Heart left ventricle (tissue), 16 donors: Measurements from ENCODE around the gene VAMP5. TPM values are rescaled to one million over a fixed set of nuclear protein-coding genes. Genes with fewer than 3 reads are reported as not detected.
A peak's percentile ranks its signal among the peaks of the same experiment; 100 is the strongest.

Source experiments
- ATAC-seq, 4 donors: fragments of 200-7000 bp; cut with Tn5 transposase; one replicate each; pipeline ENCODE4 v1.9.1; 2020 to 2022; ENCODE audit warnings: moderate library complexity in 4 of 4, mild to moderate bottlenecking in 3 of 4, moderate number of reproducible peaks in 1 of 4
- DNase-seq, 5 donors: peaks; one replicate each; pipeline ENCODE4 v3.0.0-alpha.2; 2020
- H3K27ac ChIP-seq, 12 donors: fragments of 200-600 bp; sonication (generic) in 4 of 12; one replicate each; pipeline versions ENCODE4 v1.5.0 to v1.8.0; 2016 to 2022; ENCODE audit warnings: mild to moderate bottlenecking in 2 of 12
- H3K27me3 ChIP-seq, 9 donors: fragments of 200-600 bp; sonication (generic) in 2 of 9; one replicate each; pipeline versions ENCODE4 v1.5.1 to v1.8.0; 2016 to 2022; ENCODE audit warnings: mild to moderate bottlenecking in 3 of 9
- H3K36me3 ChIP-seq, 9 donors: fragments of 200-600 bp; sonication (generic) in 2 of 9; one replicate each; pipeline versions ENCODE4 v1.5.0 to v1.8.0; 2018 to 2022; ENCODE audit warnings: mild to moderate bottlenecking in 2 of 9
- H3K4me1 ChIP-seq, 12 donors: fragments of 200-600 bp; sonication (generic) in 4 of 12; one replicate each; pipeline versions ENCODE4 v1.5.0 to v1.8.0; 2016 to 2022; ENCODE audit warnings: mild to moderate bottlenecking in 3 of 12
- H3K4me3 ChIP-seq, 12 donors: fragments of 200-600 bp; sonication (generic) in 4 of 12; one replicate each; pipeline versions ENCODE4 v1.5.0 to v1.8.0; 2017 to 2022; ENCODE audit warnings: mild to moderate bottlenecking in 9 of 12, moderate library complexity in 4 of 12
- H3K9me3 ChIP-seq, 12 donors: fragments of 200-600 bp; sonication (generic) in 4 of 12; one replicate each; pipeline versions ENCODE4 v1.5.0 to v1.8.0; 2016 to 2022; ENCODE audit warnings: mild to moderate bottlenecking in 1 of 12
- CTCF ChIP-seq, 12 donors: fragments of 200-600 bp; sonication (generic) in 4 of 12; IDR thresholded peaks; one replicate each; pipeline versions ENCODE4 v1.5.0 to v1.8.0; 2018 to 2022; ENCODE audit warnings: antibody characterized with exemption in 12 of 12, mild to moderate bottlenecking in 5 of 12
- POLR2A ChIP-seq, 2 donors: fragments of 450-650 bp; IDR thresholded peaks; one replicate each; pipeline ENCODE4 v1.6.1; 2017; ENCODE audit warnings: antibody characterized with exemption in 2 of 2, mild to moderate bottlenecking in 2 of 2, moderate library complexity in 2 of 2
- WGBS, 4 donors: extraction: QIAGEN DNeasy Blood & Tissue Kit in 2 of 4; methylation state at CpG; one replicate each; pipeline versions ENCODE4 v1.1.5 to v1.1.7; 2013 to 2018; 5-methylcytosine and 5-hydroxymethylcytosine counted together
- intact Hi-C, 10 donors: fragments of 100-400 bp; cut with DNase I; formaldehyde crosslinking; loops; one replicate each; pipeline versions ENCODE4 v1.11.1 to v1.14.2; 2022
- polyA plus RNA-seq, 2 donors: library from polyadenylated mRNA; stranded (reverse); fragments of 200-250 nt; gene quantifications; one replicate each; pipeline ENCODE4 v1.2.3, GENCODE V29; 2013
- total RNA-seq, 9 donors: library from RNA; depleted of rRNA in 2 of 9; stranded (reverse); fragments of >200 nt in 2 of 9; fragmentation: NEBNext Ultra II Directional in 3 of 9; extraction: Animal tissue kit (Norgen Biotek cat#: 25700) in 3 of 9; gene quantifications; one replicate each; pipeline versions ENCODE4 v1.1.0 to v1.2.4, GENCODE V29; 2016 to 2023
- donor health status: ischemic (EF 13 %, LVEDD 7.1; RV severe dilation, severe dysfunction).
- donor health status: healthy with polysubstance abuse.
- donor health status: DM: no; HTN: yes; CAD: no.
- donor health status: DM: no; HTN: no; CAD: no.
- donor health status: ischemic (EF 25% LVEDD 6.9; RV normal size, moderate dysfunction).
- donor health status: ischemic (EF 25% LVEDD 5.7; RV mildly dilated, moderate dysfunction).
- donor health status: healthy.
- donor health status: DM: yes; HTN: yes; CAD: no.
- donor health status: ischemic (EF 35%, LVEDD 5.7; RV mildly dilated, moderate dysfunction).
- donor health status: nonischemic (EF 11% LVEDD 7.7; RV severe dilation, severe dysfunction).
- donor health status: DM: yes; HTN: yes; CAD: no.
- donor health status: PGD.
- donor health status: ischemic (EF 29% LVEDD 5.4; RV normal size, mild dysfunction).
- donor health status: nonischemic (EF 23%, LVEDD 6.1; RV moderate dilation, normal function).

The VAMP5 gene
- total and polyA plus RNA-seq, 11 donors = 21.0 to 186 (median 45.2) TPM

DNA sequence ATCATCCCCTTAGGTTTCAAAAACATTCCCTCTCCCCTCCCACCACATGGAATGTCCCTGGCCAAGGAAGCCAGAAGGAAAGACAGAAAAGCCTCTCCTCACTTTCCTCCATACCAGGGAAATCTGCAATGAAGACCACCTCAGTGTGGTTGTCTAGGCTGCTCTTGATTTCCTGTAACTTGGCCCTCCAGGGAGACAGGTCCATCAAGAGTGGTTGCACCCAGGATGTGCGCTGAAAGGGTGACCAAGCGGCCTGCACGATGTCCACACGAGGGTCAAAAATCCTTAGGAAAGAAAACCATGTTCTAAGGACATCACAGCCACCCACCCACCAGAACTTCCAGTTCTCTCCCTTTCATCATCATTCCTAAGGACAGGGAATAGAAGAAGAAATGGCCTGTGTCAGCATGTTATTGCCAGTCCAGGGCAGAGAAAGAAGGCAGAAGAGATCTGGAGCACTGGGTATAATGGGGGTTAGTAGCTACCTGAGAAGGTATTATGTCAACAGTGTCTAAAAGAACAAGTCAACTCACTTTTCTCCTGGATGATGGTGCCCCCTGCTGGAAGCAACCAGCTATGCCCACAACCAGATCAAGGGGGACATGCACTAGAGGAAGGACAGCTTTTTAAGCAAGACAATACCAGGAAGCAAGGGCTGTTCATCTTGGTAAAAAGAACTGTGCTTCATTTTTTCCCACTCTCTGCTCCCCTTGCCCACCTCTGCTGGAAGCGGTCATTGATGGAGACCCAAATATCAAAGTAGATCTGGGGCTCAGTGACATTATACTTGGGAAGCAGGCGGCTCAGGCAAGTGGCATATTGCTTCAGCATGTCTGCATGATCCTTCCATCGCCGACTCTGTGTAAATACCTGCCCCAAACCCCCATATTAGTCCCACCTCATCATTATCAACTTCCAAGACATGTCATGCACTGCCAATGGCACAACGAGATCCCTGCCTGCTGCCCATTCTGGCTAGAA, 32.2 kb upstream of the VAMP5 start:
- intact Hi-C loops = loop anchor here (1.0 to 5.0 kb wide), 3 partner anchors 131 to 200 kb away; partner anchors contain the start of genes ELMOD3 (in 1 of the 10) and RETSAT (in 1 of the 10)
- WGBS, 4 donors = 67 to 76% (median 73%) methylated on average over 9 of the region's 9 CpGs
- Histone ChIP-seq H3K27ac (peak overlapping the region in 2 of 12 donors; percentile 17 to 55), H3K4me1 (peaks cover 0 to 26% (median 0%) of the 10 kb centered on the region in 12 donors), H3K4me3 (no peak overlapping the region), H3K27me3 (no peaks in the 10 kb centered on the region), H3K36me3 (peaks cover 0 to 96% (median 77%) of the 10 kb centered on the region in 9 donors), H3K9me3 (no peaks in the 10 kb centered on the region)
- TF ChIP-seq CTCF (IDR thresholded peaks at IDR 0.05) (peak; percentile 83 to 95 (median 90)), POLR2A (IDR thresholded peaks at IDR 0.05) (no peak)
- DNase-seq (peak; percentile 71 to 85 (median 79)), ATAC-seq (peak; percentile 55 to 75 (median 64))

- 71 to 85% (median 79%) methylated on average over 6 of the region's 6 CpGs for WGBS, 4 donors
- DNase-seq (no peak), ATAC-seq (no peak)
- intact Hi-C loops = loop anchor here in 3 of 10 donors (2.0 to 5.0 kb wide), 2 partner anchors 132 to 201 kb away; partner anchors contain the start of genes ELMOD3 (in 1 of the 3) and RETSAT (in 1 of the 3)
- TF ChIP-seq POLR2A (IDR thresholded peaks at IDR 0.05) = no peak
- no peak for TF ChIP-seq CTCF (IDR thresholded peaks at IDR 0.05)
- no peak overlapping the region for H3K27ac ChIP-seq
- no peaks in the 10 kb centered on the region for H3K9me3 ChIP-seq
- no peaks in the 10 kb centered on the region for H3K27me3 ChIP-seq
- no peak overlapping the region for H3K4me3 ChIP-seq
- H3K36me3 ChIP-seq = peaks cover 0 to 100% (median 77%) of the 10 kb centered on the region in 9 donors
- peaks cover 0 to 26% (median 0%) of the 10 kb centered on the region in 12 donors for H3K4me1 ChIP-seq
Measured at GRCh38 chr2:85553184-85553583, 31.0 kb upstream of the VAMP5 start.

GRCh38 chr2:85554980-85555612, 29.1 kb upstream of the VAMP5 start:
- ATAC-seq = no peak
- no peak overlapping the region for H3K27ac ChIP-seq
- no peaks in the 10 kb centered on the region for H3K9me3 ChIP-seq
- intact Hi-C loops = loop anchor here in 2 of 10 donors (5.0 kb wide), 2 partner anchors 62 to 203 kb away; partner anchors contain the start of genes ELMOD3 (in 1 of the 2), RETSAT (in 1 of the 2) and USP39 (in 1 of the 2)
- H3K27me3 ChIP-seq = no peaks in the 10 kb centered on the region
- H3K4me1 ChIP-seq = peaks cover 0 to 34% (median 4%) of the 10 kb centered on the region in 12 donors
- H3K36me3 ChIP-seq = peaks cover 0 to 94% (median 80%) of the 10 kb centered on the region in 9 donors
- H3K4me3 ChIP-seq = no peak overlapping the region
- DNase-seq = no peak
- 92 to 97% (median 92%) methylated on average over 3 of the region's 3 CpGs for WGBS, 4 donors
- TF ChIP-seq CTCF (IDR thresholded peaks at IDR 0.05) (no peak), POLR2A (IDR thresholded peaks at IDR 0.05) (no peak)
